ENCODE measurements around the gene SNX8.
A peak's percentile ranks its signal among the peaks of the same experiment; 100 is the strongest.
"Not testable (repeated sequence)": the region's sequence is repeated elsewhere in the genome, so short reads cannot be mapped to it uniquely, and the experiment has no call there.

SNX8 gene

GRCh38 chr7:2309889-2310331 lies 4.3 kb downstream of the SNX8 start:
- no peak overlapping the region for H4K12ac ChIP-seq (ENCODE audit: low read depth, low read length)
- no peaks in the 10 kb centered on the region for H3K9me3 ChIP-seq (ENCODE audit: insufficient read depth, low read depth, low read length)
- H3K79me1 ChIP-seq (ENCODE audit: low read length) = peaks cover 7% of the 10 kb centered on the region
- no peak overlapping the region for H3K18ac ChIP-seq (ENCODE audit: low read length)
- WGBS (ENCODE audit: extremely low coverage, insufficient coverage, insufficient read length) = no CpG with 5 or more reads among the region's 20 CpGs
- no peak overlapping the region for H3K4ac ChIP-seq (ENCODE audit: low read depth, low read length)
- no peak overlapping the region for H3K9ac ChIP-seq (ENCODE audit: low read length)
- no peak overlapping the region for H3K4me3 ChIP-seq (ENCODE audit: low read depth, low read length)
- no peak overlapping the region for H4K8ac ChIP-seq (ENCODE audit: low read depth, low read length)
- H3K27ac ChIP-seq (ENCODE audit: low read depth, low read length) = peak overlapping the region; percentile 56
- H3K4me2 ChIP-seq (ENCODE audit: low read length) = peak overlapping the region; percentile 11
- DNase-seq = peak; percentile 91 to 93
- H3K36me3 ChIP-seq (ENCODE audit: control insufficient read depth in 1 of 2, insufficient read depth in 2 of 2, low read length in 2 of 2) = peaks cover 0 to 2% of the 10 kb centered on the region in 2 experiments
- peaks cover 10 to 25% of the 10 kb centered on the region in 2 experiments for H3K4me1 ChIP-seq (ENCODE audit: control insufficient read depth in 1 of 2, insufficient read depth in 2 of 2, low read length in 2 of 2)
- no peak overlapping the region for H2AK5ac ChIP-seq (ENCODE audit: low read length)
- no peak overlapping the region for H2BK12ac ChIP-seq (ENCODE audit: low read length)
- H4K91ac ChIP-seq (ENCODE audit: low read depth, low read length) = peak overlapping the region; percentile 8
- no peak overlapping the region for H3K23ac ChIP-seq (ENCODE audit: low read length)
- no peak overlapping the region for H3K14ac ChIP-seq (ENCODE audit: low read length)
- H3K79me2 ChIP-seq (ENCODE audit: control insufficient read depth, insufficient read depth, low read length, poor library complexity) = peaks cover 4% of the 10 kb centered on the region
- H2AFZ ChIP-seq (ENCODE audit: insufficient read depth, low read length, poor library complexity) = no peak overlapping the region
- no peak overlapping the region for H2BK5ac ChIP-seq (ENCODE audit: low read depth, low read length, poor library complexity)
- no peak overlapping the region for H2BK120ac ChIP-seq (ENCODE audit: insufficient read depth, low read length, poor library complexity)
- H3K27me3 ChIP-seq (ENCODE audit: insufficient read depth, low read length) = no peaks in the 10 kb centered on the region

- Histone ChIP-seq H3K36me3 (ENCODE audit: control insufficient read depth in 1 of 2, insufficient read depth in 2 of 2, low read length in 2 of 2) (peaks cover 0 to 2% of the 10 kb centered on the region in 2 experiments), H2BK12ac (ENCODE audit: low read length) (no peak overlapping the region), H3K27me3 (ENCODE audit: insufficient read depth, low read length) (no peaks in the 10 kb centered on the region), H3K4me3 (ENCODE audit: low read depth, low read length) (no peak overlapping the region), H4K8ac (ENCODE audit: low read depth, low read length) (no peak overlapping the region), H3K27ac (ENCODE audit: low read depth, low read length) (no peak overlapping the region), H2AFZ (ENCODE audit: insufficient read depth, low read length, poor library complexity) (no peak overlapping the region), H3K79me1 (ENCODE audit: low read length) (peaks cover 3% of the 10 kb centered on the region), H3K9me3 (ENCODE audit: insufficient read depth, low read depth, low read length) (no peaks in the 10 kb centered on the region), H3K4ac (ENCODE audit: low read depth, low read length) (no peak overlapping the region), H4K12ac (ENCODE audit: low read depth, low read length) (no peak overlapping the region), H3K14ac (ENCODE audit: low read length) (no peak overlapping the region), H3K4me1 (ENCODE audit: control insufficient read depth in 1 of 2, insufficient read depth in 2 of 2, low read length in 2 of 2) (peaks cover 11 to 23% of the 10 kb centered on the region in 2 experiments), H3K9ac (ENCODE audit: low read length) (no peak overlapping the region), H3K4me2 (ENCODE audit: low read length) (no peak overlapping the region), H2BK120ac (ENCODE audit: insufficient read depth, low read length, poor library complexity) (no peak overlapping the region), H3K23ac (ENCODE audit: low read length) (no peak overlapping the region), H3K18ac (ENCODE audit: low read length) (no peak overlapping the region), H2AK5ac (ENCODE audit: low read length) (no peak overlapping the region), H2BK5ac (ENCODE audit: low read depth, low read length, poor library complexity) (no peak overlapping the region), H4K91ac (ENCODE audit: low read depth, low read length) (no peak overlapping the region), H3K79me2 (ENCODE audit: control insufficient read depth, insufficient read depth, low read length, poor library complexity) (no peaks in the 10 kb centered on the region)
- no CpG with 5 or more reads among the region's 7 CpGs for WGBS (ENCODE audit: extremely low coverage, insufficient coverage, insufficient read length)
- DNase-seq = peak in 1 of 2 donors; percentile 38
These were observed 6.5 kb downstream of the SNX8 start for GRCh38 chr7:2307690-2308107.

GRCh38 chr7:2306688-2307087 lies 7.6 kb downstream of the SNX8 start:
- Histone ChIP-seq H3K79me1 (ENCODE audit: low read length) (peaks cover 3% of the 10 kb centered on the region), H2BK120ac (ENCODE audit: insufficient read depth, low read length, poor library complexity) (no peak overlapping the region), H3K4me1 (ENCODE audit: control insufficient read depth in 1 of 2, insufficient read depth in 2 of 2, low read length in 2 of 2) (peaks cover 11 to 19% of the 10 kb centered on the region in 2 experiments), H2AFZ (ENCODE audit: insufficient read depth, low read length, poor library complexity) (no peak overlapping the region), H3K9me3 (ENCODE audit: insufficient read depth, low read depth, low read length) (no peaks in the 10 kb centered on the region), H4K12ac (ENCODE audit: low read depth, low read length) (no peak overlapping the region), H3K23ac (ENCODE audit: low read length) (no peak overlapping the region), H2AK5ac (ENCODE audit: low read length) (no peak overlapping the region), H4K8ac (ENCODE audit: low read depth, low read length) (no peak overlapping the region), H3K4ac (ENCODE audit: low read depth, low read length) (no peak overlapping the region), H3K4me3 (ENCODE audit: low read depth, low read length) (no peak overlapping the region), H4K91ac (ENCODE audit: low read depth, low read length) (no peak overlapping the region), H3K27ac (ENCODE audit: low read depth, low read length) (peak overlapping the region; percentile 33), H3K4me2 (ENCODE audit: low read length) (peak overlapping the region; percentile 16), H3K27me3 (ENCODE audit: insufficient read depth, low read length) (no peaks in the 10 kb centered on the region), H3K79me2 (ENCODE audit: control insufficient read depth, insufficient read depth, low read length, poor library complexity) (no peaks in the 10 kb centered on the region), H3K9ac (ENCODE audit: low read length) (no peak overlapping the region), H2BK12ac (ENCODE audit: low read length) (no peak overlapping the region), H3K18ac (ENCODE audit: low read length) (no peak overlapping the region), H3K36me3 (ENCODE audit: control insufficient read depth in 1 of 2, insufficient read depth in 2 of 2, low read length in 2 of 2) (peaks cover 0 to 2% of the 10 kb centered on the region in 2 experiments), H2BK5ac (ENCODE audit: low read depth, low read length, poor library complexity) (no peak overlapping the region), H3K14ac (ENCODE audit: low read length) (no peak overlapping the region)
- WGBS (ENCODE audit: extremely low coverage, insufficient coverage, insufficient read length) = no CpG with 5 or more reads among the region's 6 CpGs
- DNase-seq = peak; percentile 79 to 96

GRCh38 chr7:2305258-2305657 lies 9.0 kb downstream of the SNX8 start:
- not testable (repeated sequence) for H3K18ac ChIP-seq (ENCODE audit: low read length); H2AK5ac ChIP-seq (ENCODE audit: low read length); H3K79me2 ChIP-seq (ENCODE audit: control insufficient read depth, insufficient read depth, low read length, poor library complexity); H4K12ac ChIP-seq (ENCODE audit: low read depth, low read length); H3K9me3 ChIP-seq (ENCODE audit: insufficient read depth, low read depth, low read length); H4K8ac ChIP-seq (ENCODE audit: low read depth, low read length); H3K27ac ChIP-seq (ENCODE audit: low read depth, low read length); H2AFZ ChIP-seq (ENCODE audit: insufficient read depth, low read length, poor library complexity); H3K14ac ChIP-seq (ENCODE audit: low read length); H3K4me2 ChIP-seq (ENCODE audit: low read length); H3K4me3 ChIP-seq (ENCODE audit: low read depth, low read length); H2BK5ac ChIP-seq (ENCODE audit: low read depth, low read length, poor library complexity); H3K23ac ChIP-seq (ENCODE audit: low read length); H3K9ac ChIP-seq (ENCODE audit: low read length); H2BK12ac ChIP-seq (ENCODE audit: low read length); H2BK120ac ChIP-seq (ENCODE audit: insufficient read depth, low read length, poor library complexity); H3K4ac ChIP-seq (ENCODE audit: low read depth, low read length); H3K79me1 ChIP-seq (ENCODE audit: low read length); H3K36me3 ChIP-seq (ENCODE audit: control insufficient read depth in 1 of 2, insufficient read depth in 2 of 2, low read length in 2 of 2); DNase-seq; H3K27me3 ChIP-seq (ENCODE audit: insufficient read depth, low read length); H4K91ac ChIP-seq (ENCODE audit: low read depth, low read length)
- WGBS (ENCODE audit: extremely low coverage, insufficient coverage, insufficient read length) = no CpG with 5 or more reads among the region's 6 CpGs
- peaks cover 9 to 15% of the 10 kb centered on the region in 2 experiments for H3K4me1 ChIP-seq (ENCODE audit: control insufficient read depth in 1 of 2, insufficient read depth in 2 of 2, low read length in 2 of 2)

Data from trophoblast cell (in vitro differentiated cells and primary cell).